Adrenal gland (tissue), 12 donors: ENCODE data around the gene PTPRD. TPM values are rescaled to one million over a fixed set of nuclear protein-coding genes. Genes with fewer than 3 reads are reported as not detected.

Source experiments
- DNase-seq, 7 donors: peaks; one replicate each; pipeline ENCODE4 v3.0.0-alpha.2; 2019 to 2020
- H3K27ac ChIP-seq, 5 donors: fragments of 200-600 bp; sonication (generic) in 4 of 5; 1 replicate in 3 of 5; 2 replicates in 2 of 5; pipeline versions ENCODE4 v1.5.1 to v1.8.0; 2016 to 2020; ENCODE audit warnings: mild to moderate bottlenecking in 1 of 5
- H3K27me3 ChIP-seq: fragments of 200-600 bp; 2 replicates; pipeline ENCODE4 v1.8.0; 2021
- H3K36me3 ChIP-seq, 2 donors: fragments of 200-600 bp; replicated peaks in 1 of 2; 1 replicate in 1 of 2; 2 replicates in 1 of 2; pipeline versions ENCODE4 v1.5.1 to v1.8.0; 2018 to 2022
- H3K4me1 ChIP-seq, 2 donors: fragments of 200-600 bp; replicated peaks in 1 of 2; 1 replicate in 1 of 2; 2 replicates in 1 of 2; pipeline versions ENCODE4 v1.5.1 to v1.8.0; 2018 to 2021
- H3K4me3 ChIP-seq, 4 donors: fragments of 200-600 bp; sonication (generic) in 3 of 4; one replicate each; pipeline ENCODE4 v1.5.1; 2016 to 2018
- H3K9me3 ChIP-seq, 3 donors: fragments of 200-600 bp; sonication (generic) in 1 of 3; replicated peaks in 1 of 3; 1 replicate in 2 of 3; 2 replicates in 1 of 3; pipeline versions ENCODE4 v1.5.1 to v1.8.0; 2016 to 2021
- POLR2A ChIP-seq, 2 donors: fragments of 450-650 bp; IDR thresholded peaks; one replicate each; pipeline ENCODE4 v1.6.1; 2017; ENCODE audit warnings: antibody characterized with exemption in 2 of 2, mild to moderate bottlenecking in 2 of 2, moderate library complexity in 1 of 2
- WGBS, 4 donors: extraction: QIAGEN DNeasy Blood & Tissue Kit in 2 of 4; methylation state at CpG; one replicate each; pipeline versions ENCODE4 v1.1.5 to v1.1.7; 2013 to 2017; 5-methylcytosine and 5-hydroxymethylcytosine counted together
- intact Hi-C, 2 donors: fragments of 100-400 bp; cut with DNase I; formaldehyde crosslinking; loops; one replicate each; pipeline versions ENCODE4 v1.14.1 to v1.15.0; 2022 to 2023
- polyA plus RNA-seq, 3 donors: library from polyadenylated mRNA; stranded (reverse); fragments of 200-250 nt in 2 of 3; fragments of 350-450 nt in 1 of 3; fragmentation: Illumina TruSeq in 1 of 3; extraction: RNeasy Lipid Tissue Mini Kit (QIAGEN cat#74804) in 1 of 3; gene quantifications; one replicate each; pipeline ENCODE4 v1.2.3, GENCODE V29; 2013 to 2014
- total RNA-seq, 9 donors: library from RNA; depleted of rRNA in 4 of 9; stranded (reverse); fragments of >200 nt in 4 of 9; fragments of 120-200 nt in 1 of 9; fragmentation: NEBNext Ultra II Directional in 1 of 9; extraction: Animal tissue kit (Norgen Biotek cat#: 25700) in 1 of 9; gene quantifications; one replicate each; pipeline versions ENCODE4 v1.1.0 to v1.2.4, GENCODE V29; 2013 to 2023
- TF ChIP-seq, protein P1 (sequence below), 6 experiments: fragments of 450-650 bp in 4 of 6; fragments of 200-600 bp in 2 of 6; sonication (generic) in 1 of 6; IDR thresholded peaks; 1 replicate in 5 of 6; 2 replicates in 1 of 6; pipeline versions ENCODE4 v1.5.1 to v1.8.0; 2016 to 2021; ENCODE audit warnings: antibody characterized with exemption in 6 of 6, mild to moderate bottlenecking in 2 of 6, moderate library complexity in 1 of 6
- donor health status: healthy with polysubstance abuse.
- donor health status: Bipolar disorder and iron deficiency.
- donor health status: DM: yes; HTN: yes; CAD: no.
- donor health status: DM: no; HTN: no; CAD: no.
- donor health status: DM: no; HTN: no; CAD: no.
- donor health status: DM: yes; HTN: yes; CAD: no.

Gene PTPRD
- total and polyA plus RNA-seq, 12 donors, result 0.61 to 71.2 (median 4.5) TPM

DNA sequence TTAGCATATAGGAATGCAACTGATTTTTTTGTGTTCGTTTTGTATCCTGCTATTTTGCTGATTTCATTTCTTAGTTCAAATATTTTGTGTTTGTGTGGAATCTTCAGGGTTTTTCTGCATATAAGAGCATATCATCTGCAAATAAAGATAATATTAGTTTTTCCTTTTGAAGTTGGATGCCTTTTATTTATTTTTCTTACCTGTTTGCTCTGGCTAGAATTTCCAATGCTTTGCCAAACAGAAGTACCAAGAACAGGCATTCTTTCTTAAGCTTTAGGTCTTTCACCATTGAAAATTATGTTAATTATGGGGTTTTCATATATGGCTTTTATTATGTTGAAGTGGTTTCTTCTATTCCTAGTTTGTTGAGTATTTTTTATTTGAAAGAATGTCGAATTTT, 2308.1 kb downstream of the PTPRD start:
- 35 to 55% (median 44%) methylated on average over 2 of the region's 2 CpGs for WGBS, 4 donors
- no peak for DNase-seq

DNA sequence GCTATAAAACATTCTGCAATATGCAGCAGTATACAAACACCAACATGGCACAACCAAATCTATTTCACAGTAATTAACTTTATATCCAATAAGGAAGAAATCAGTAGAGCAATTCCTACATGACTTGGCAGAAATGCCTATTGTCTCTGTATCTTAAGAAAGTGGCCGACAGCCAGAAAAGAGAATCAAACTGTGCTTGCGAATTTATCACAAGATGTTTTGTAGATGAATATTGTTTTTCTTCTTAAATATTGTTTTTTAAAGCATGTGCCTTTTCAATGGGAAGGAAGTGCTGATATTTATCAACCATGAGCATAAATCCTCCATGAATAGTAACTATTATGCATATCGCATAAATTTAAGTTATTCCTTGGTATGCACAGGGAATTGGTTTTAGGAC, 2311.5 kb downstream of the PTPRD start:
- intact Hi-C loops, result no loop called here
- no peaks in the 10 kb centered on the region for H3K4me1 ChIP-seq
- 72 to 82% (median 78%) methylated on average over 3 of the region's 3 CpGs for WGBS, 4 donors

More for the DNA sequence above, 2308.1 kb downstream of the PTPRD start:
- Histone ChIP-seq H3K4me1 (no peaks in the 10 kb centered on the region), H3K4me3 (no peak overlapping the region), H3K36me3 (no peaks in the 10 kb centered on the region), H3K27me3 (no peaks in the 10 kb centered on the region), H3K27ac (no peak overlapping the region), H3K9me3 (peaks cover 0 to 7% (median 0%) of the 10 kb centered on the region in 3 donors)
- intact Hi-C loops, result no loop called here
- no peak for TF ChIP-seq POLR2A (IDR thresholded peaks at IDR 0.05)
- TF ChIP-seq, protein P1, sequence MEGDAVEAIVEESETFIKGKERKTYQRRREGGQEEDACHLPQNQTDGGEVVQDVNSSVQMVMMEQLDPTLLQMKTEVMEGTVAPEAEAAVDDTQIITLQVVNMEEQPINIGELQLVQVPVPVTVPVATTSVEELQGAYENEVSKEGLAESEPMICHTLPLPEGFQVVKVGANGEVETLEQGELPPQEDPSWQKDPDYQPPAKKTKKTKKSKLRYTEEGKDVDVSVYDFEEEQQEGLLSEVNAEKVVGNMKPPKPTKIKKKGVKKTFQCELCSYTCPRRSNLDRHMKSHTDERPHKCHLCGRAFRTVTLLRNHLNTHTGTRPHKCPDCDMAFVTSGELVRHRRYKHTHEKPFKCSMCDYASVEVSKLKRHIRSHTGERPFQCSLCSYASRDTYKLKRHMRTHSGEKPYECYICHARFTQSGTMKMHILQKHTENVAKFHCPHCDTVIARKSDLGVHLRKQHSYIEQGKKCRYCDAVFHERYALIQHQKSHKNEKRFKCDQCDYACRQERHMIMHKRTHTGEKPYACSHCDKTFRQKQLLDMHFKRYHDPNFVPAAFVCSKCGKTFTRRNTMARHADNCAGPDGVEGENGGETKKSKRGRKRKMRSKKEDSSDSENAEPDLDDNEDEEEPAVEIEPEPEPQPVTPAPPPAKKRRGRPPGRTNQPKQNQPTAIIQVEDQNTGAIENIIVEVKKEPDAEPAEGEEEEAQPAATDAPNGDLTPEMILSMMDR (IDR thresholded peaks at IDR 0.05), result no peak

DNA sequence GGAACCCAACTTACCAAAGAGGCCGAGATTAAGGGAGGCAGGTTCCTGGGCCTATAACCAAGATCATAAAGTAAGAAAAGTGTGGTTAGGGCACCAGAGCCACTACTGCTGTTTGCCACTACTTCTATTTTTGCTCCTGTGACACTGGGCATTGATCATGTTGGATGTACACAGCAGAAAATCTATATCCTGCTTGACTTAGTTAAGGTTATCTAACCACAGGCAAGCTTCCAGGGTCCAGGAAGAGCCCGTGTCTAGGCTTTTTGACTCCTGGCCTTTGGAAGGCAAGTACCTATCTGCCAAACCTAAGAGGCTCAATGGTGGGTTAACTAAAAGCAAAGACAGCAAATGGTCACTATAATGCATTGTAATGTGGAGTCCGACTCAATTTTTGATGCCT, 2315.8 kb downstream of the PTPRD start:
- H3K9me3 ChIP-seq, result no peaks in the 10 kb centered on the region

More for the DNA sequence above, 2311.5 kb downstream of the PTPRD start:
- no peak overlapping the region for H3K27ac ChIP-seq
- peaks cover 0 to 4% (median 0%) of the 10 kb centered on the region in 3 donors for H3K9me3 ChIP-seq
- H3K36me3 ChIP-seq, result no peaks in the 10 kb centered on the region
- DNase-seq, result no peak
- H3K4me3 ChIP-seq, result no peak overlapping the region
- TF ChIP-seq, protein P1 (IDR thresholded peaks at IDR 0.05), result no peak
- TF ChIP-seq POLR2A (IDR thresholded peaks at IDR 0.05), result no peak
- H3K27me3 ChIP-seq, result no peaks in the 10 kb centered on the region

DNA sequence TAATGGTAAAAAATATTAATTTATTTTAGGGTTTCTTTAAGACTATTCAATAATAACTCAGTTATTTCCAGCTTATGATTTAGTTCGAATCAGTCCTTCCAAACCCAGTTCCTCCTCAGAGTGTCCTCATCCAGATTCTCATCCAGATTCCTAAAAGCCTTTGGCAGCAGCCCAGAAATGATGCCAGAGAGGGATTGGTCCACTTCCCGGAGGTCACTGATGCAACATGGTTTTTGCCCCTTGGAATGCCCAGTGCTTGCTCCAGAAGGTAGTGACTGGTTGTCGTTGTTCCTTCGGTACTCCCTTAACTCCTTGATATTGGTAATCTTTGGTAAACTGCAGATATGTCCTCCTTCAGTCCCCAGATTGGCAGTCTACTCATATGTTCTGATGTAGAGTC, 2320.1 kb downstream of the PTPRD start:
- Histone ChIP-seq H3K27me3 (no peaks in the 10 kb centered on the region), H3K27ac (no peak overlapping the region), H3K9me3 (no peaks in the 10 kb centered on the region), H3K36me3 (no peaks in the 10 kb centered on the region), H3K4me1 (no peaks in the 10 kb centered on the region), H3K4me3 (no peak overlapping the region)
- WGBS, 4 donors, result 74 to 82% (median 81%) methylated on average over 4 of the region's 4 CpGs
- TF ChIP-seq, protein P1 (IDR thresholded peaks at IDR 0.05), result no peak
- no peak for TF ChIP-seq POLR2A (IDR thresholded peaks at IDR 0.05)
- intact Hi-C loops, result no loop called here
- no peak for DNase-seq

More for the DNA sequence above, 2315.8 kb downstream of the PTPRD start:
- Histone ChIP-seq H3K4me3 (no peak overlapping the region), H3K4me1 (no peaks in the 10 kb centered on the region), H3K36me3 (no peaks in the 10 kb centered on the region), H3K27ac (no peak overlapping the region), H3K27me3 (no peaks in the 10 kb centered on the region)
- WGBS, 4 donors, result 79 to 89% (median 83%) methylated on average over 3 of the region's 3 CpGs
- no peak for TF ChIP-seq POLR2A (IDR thresholded peaks at IDR 0.05)
- TF ChIP-seq, protein P1 (IDR thresholded peaks at IDR 0.05), result no peak
- DNase-seq, result no peak
- intact Hi-C loops, result no loop called here
